ENCODE results near the gene FRRS1. TPM values are rescaled to one million over a fixed set of nuclear protein-coding genes. Genes with fewer than 3 reads are reported as not detected.

Gene FRRS1
- total and polyA plus RNA-seq, 10 of the 15 experiments (the other 5 are each of a cell fraction or from before 2014, with no cell fraction given), result 0.13 to 18.9 (median 8.0) TPM

- DNase-seq (ENCODE audit: low read depth, low spot score) (no peak), ATAC-seq (no peak), FAIRE-seq (no peak)
- no peak overlapping the region for H3K9ac ChIP-seq (ENCODE audit: control insufficient read depth, insufficient read depth, low read length)
- no peak overlapping the region for H3K4me2 ChIP-seq (ENCODE audit: control insufficient read depth, insufficient read depth)
- ChIA-PET RAD21 (ENCODE audit: unreplicated experiment) (no interaction called here), SMC1A (ENCODE audit: uncharacterized antibody, unreplicated experiment) (interaction anchor here (1.1 kb wide), 1 partner anchor 12 kb away, joined by 3 read pairs; no protein-coding TSS in a partner anchor), POLR2A (no interaction called here), CTCF (interaction anchor here (0.9 to 1.5 kb wide), 2 partner anchors 23 to 181 kb away, joined by 4 to 5 read pairs; no protein-coding TSS in a partner anchor)
- H3K27me3 ChIP-seq (replicated peaks in 1 of 2; ENCODE audit: control insufficient read depth in 2 of 2, insufficient read depth in 2 of 2, low read length in 1 of 2), result no peaks in the 10 kb centered on the region
- 46% methylated on average over 3 of the region's 3 CpGs for WGBS (ENCODE audit: insufficient coverage, insufficient replicate concordance, low lambda C conversion rate, missing lambda C conversion rate)
- H4K20me1 ChIP-seq (ENCODE audit: control insufficient read depth, insufficient read depth), result no peaks in the 10 kb centered on the region
- intact Hi-C loops (cut with micrococcal nuclease; ENCODE audit: unreplicated experiment), result no loop called here
- in situ Hi-C loops (cut with MboI), result no loop called here
- H3K9me3 ChIP-seq (replicated peaks; ENCODE audit: control insufficient read depth, insufficient read depth, low read length), result no peaks in the 10 kb centered on the region
- no peak overlapping the region for H3K4me3 ChIP-seq
- BruUV-seq (replicated peaks), result no TSS peak
- H3K79me2 ChIP-seq (ENCODE audit: control insufficient read depth, insufficient read depth, low read length), result no peaks in the 10 kb centered on the region
- no peaks in the 10 kb centered on the region for H3K4me1 ChIP-seq (ENCODE audit: control insufficient read depth, insufficient read depth, low read length)
- H3K27ac ChIP-seq (ENCODE audit: control insufficient read depth, insufficient read depth), result no peak overlapping the region
- TF ChIP-seq MAX (IDR thresholded peaks at IDR 0.05; ENCODE audit: low read depth, low read length), result no peak
- no peak for TF ChIP-seq ATF3 (IDR thresholded peaks at IDR 0.05; ENCODE audit: borderline replicate concordance, extremely low read depth, low read depth, low read length)
- no peak for TF ChIP-seq SP1 (IDR thresholded peaks at IDR 0.05; ENCODE audit: low read depth, low read length)
- no peak for TF ChIP-seq GABPA (IDR thresholded peaks at IDR 0.05; ENCODE audit: low read depth)
- TF ChIP-seq IRF4 (IDR thresholded peaks at IDR 0.05; ENCODE audit: low read depth, low read length), result no peak
- TF ChIP-seq SPI1 (IDR thresholded peaks at IDR 0.05; ENCODE audit: borderline replicate concordance, insufficient read depth, low read depth, low read length), result no peak
- TF ChIP-seq RELA (IDR thresholded peaks at IDR 0.05; ENCODE audit: borderline replicate concordance, partially characterized antibody), result no peak
- no peak for TF ChIP-seq ZNF622 (IDR thresholded peaks at IDR 0.05)
- TF ChIP-seq FOS (IDR thresholded peaks at IDR 0.05; ENCODE audit: borderline replicate concordance, extremely low read depth, insufficient read length), result no peak
- TF ChIP-seq SIN3A (IDR thresholded peaks at IDR 0.05; ENCODE audit: low read depth, low read length), result no peak
- H3K36me3 ChIP-seq (ENCODE audit: control insufficient read depth in 2 of 2, insufficient read depth in 2 of 2, low read length in 1 of 2), result no peaks in the 10 kb centered on the region
- no peak overlapping the region for H2AFZ ChIP-seq (ENCODE audit: control insufficient read depth, low read depth, low read length)
Observed at GRCh38 chr1:99662539-99663080, 103.8 kb downstream of the FRRS1 start.
